ENCODE measurements around the gene CIRBP.

The CIRBP gene

GRCh38 chr19:1288226-1288612 is 19.1 kb downstream of the CIRBP start:
- ChIA-PET CTCF (no interaction called here), POLR2A (no interaction called here)
- H3K4me3 ChIP-seq (ENCODE audit: low read depth, low read length), result no peak overlapping the region
- TF ChIP-seq CTCF (IDR thresholded peaks at IDR 0.05; ENCODE audit: insufficient read depth, low read length, missing control alignments), result no peak
- no peak for DNase-seq (ENCODE audit: low read depth, low spot score)

GRCh38 chr19:1288833-1289685 is 19.9 kb downstream of the CIRBP start:
- TF ChIP-seq CTCF (IDR thresholded peaks at IDR 0.05; ENCODE audit: insufficient read depth, low read length, missing control alignments), result no peak
- no peak for DNase-seq (ENCODE audit: low read depth, low spot score)
- ChIA-PET CTCF (interaction anchor here (0.9 kb wide), 1 partner anchor 11 kb away, joined by 3 read pairs; no protein-coding TSS in a partner anchor), POLR2A (no interaction called here)
- no peak overlapping the region for H3K4me3 ChIP-seq (ENCODE audit: low read depth, low read length)

GRCh38 chr19:1289686-1290025 is 20.5 kb downstream of the CIRBP start:
- ChIA-PET POLR2A (no interaction called here), CTCF (no interaction called here)
- H3K4me3 ChIP-seq (ENCODE audit: low read depth, low read length), result no peak overlapping the region
- no peak for DNase-seq (ENCODE audit: low read depth, low spot score)
- no peak for TF ChIP-seq CTCF (IDR thresholded peaks at IDR 0.05; ENCODE audit: insufficient read depth, low read length, missing control alignments)

GRCh38 chr19:1290196-1290702 is 21.1 kb downstream of the CIRBP start:
- CTCF ChIA-PET, result no interaction called here

GRCh38 chr19:1290703-1291651 is 21.8 kb downstream of the CIRBP start:
- no peak for DNase-seq (ENCODE audit: low read depth, low spot score)
- no peak overlapping the region for H3K4me3 ChIP-seq (ENCODE audit: low read depth, low read length)
- ChIA-PET CTCF (interaction anchor here (1.0 to 1.2 kb wide), 3 partner anchors 11 to 71 kb away, joined by 3 to 5 read pairs (median 3); no protein-coding TSS in a partner anchor), POLR2A (interaction anchor here (1.2 kb wide), 1 partner anchor 12 kb away, joined by 4 read pairs; no protein-coding TSS in a partner anchor)
- no peak for TF ChIP-seq CTCF (IDR thresholded peaks at IDR 0.05; ENCODE audit: insufficient read depth, low read length, missing control alignments)

More at GRCh38 chr19:1290196-1290702, 21.1 kb downstream of the CIRBP start:
- POLR2A ChIA-PET, result no interaction called here
- no peak for DNase-seq (ENCODE audit: low read depth, low spot score)
- no peak for TF ChIP-seq CTCF (IDR thresholded peaks at IDR 0.05; ENCODE audit: insufficient read depth, low read length, missing control alignments)
- H3K4me3 ChIP-seq (ENCODE audit: low read depth, low read length), result no peak overlapping the region
